Eye (tissue), 1 donor: Measurements from ENCODE around the gene GSPT1.
A peak's percentile ranks its signal among the peaks of the same experiment; 100 is the strongest.
"Not testable (repeated sequence)": the region's sequence is repeated elsewhere in the genome, so short reads cannot be mapped to it uniquely, and the experiment has no call there.

Source experiments
- DNase-seq: peaks from one replicate; pipeline ENCODE4 v3.0.0-alpha.2; 2015

Gene GSPT1

GRCh38 chr16:11851294-11852091, 64.3 kb downstream of the GSPT1 start, which contains the start of gene RSL1D1:
Gene RSL1D1 (minus strand): TSS chr16:11851542. CDS start chr16:11851512, 30 bp downstream.
- DNase-seq: peak; percentile 99

- DNase-seq: no peak
Measured at GRCh38 chr16:11848842-11849241, 66.9 kb downstream of the GSPT1 start.

- DNase-seq: no peak
Measured at GRCh38 chr16:11844499-11844898, 71.3 kb downstream of the GSPT1 start.

GRCh38 chr16:11843861-11844260, 71.9 kb downstream of the GSPT1 start:
- no peak for DNase-seq

GRCh38 chr16:11843206-11843605, 72.5 kb downstream of the GSPT1 start:
- no peak for DNase-seq

- DNase-seq: no peak
Measured at GRCh38 chr16:11841026-11841425, 74.7 kb downstream of the GSPT1 start.

- peak; percentile 17 for DNase-seq
Measured at GRCh38 chr16:11836650-11837244, 79.0 kb downstream of the GSPT1 start.

GRCh38 chr16:11835891-11836649, 79.7 kb downstream of the GSPT1 start:
- peak; percentile 21 for DNase-seq

GRCh38 chr16:11835309-11835708, 80.4 kb downstream of the GSPT1 start:
- DNase-seq: no peak

- DNase-seq: peak; percentile 6
Measured at GRCh38 chr16:11833951-11834695, 81.6 kb downstream of the GSPT1 start.

- DNase-seq: no peak
Measured at GRCh38 chr16:11828696-11829095, 87.1 kb downstream of the GSPT1 start.

GRCh38 chr16:11825520-11826165, 90.1 kb downstream of the GSPT1 start:
- not testable (repeated sequence) for DNase-seq

- DNase-seq: no peak
Measured at GRCh38 chr16:11824362-11824761, 91.4 kb downstream of the GSPT1 start.

GRCh38 chr16:11823645-11824044, 92.1 kb downstream of the GSPT1 start:
- DNase-seq: not testable (repeated sequence)

- DNase-seq: no peak
Measured at GRCh38 chr16:11819798-11820197, 96.0 kb downstream of the GSPT1 start.

- not testable (repeated sequence) for DNase-seq
Measured at GRCh38 chr16:11818970-11819369, 96.8 kb downstream of the GSPT1 start.
